Measurements from ENCODE around the gene GALNT17.

Gene GALNT17

DNA sequence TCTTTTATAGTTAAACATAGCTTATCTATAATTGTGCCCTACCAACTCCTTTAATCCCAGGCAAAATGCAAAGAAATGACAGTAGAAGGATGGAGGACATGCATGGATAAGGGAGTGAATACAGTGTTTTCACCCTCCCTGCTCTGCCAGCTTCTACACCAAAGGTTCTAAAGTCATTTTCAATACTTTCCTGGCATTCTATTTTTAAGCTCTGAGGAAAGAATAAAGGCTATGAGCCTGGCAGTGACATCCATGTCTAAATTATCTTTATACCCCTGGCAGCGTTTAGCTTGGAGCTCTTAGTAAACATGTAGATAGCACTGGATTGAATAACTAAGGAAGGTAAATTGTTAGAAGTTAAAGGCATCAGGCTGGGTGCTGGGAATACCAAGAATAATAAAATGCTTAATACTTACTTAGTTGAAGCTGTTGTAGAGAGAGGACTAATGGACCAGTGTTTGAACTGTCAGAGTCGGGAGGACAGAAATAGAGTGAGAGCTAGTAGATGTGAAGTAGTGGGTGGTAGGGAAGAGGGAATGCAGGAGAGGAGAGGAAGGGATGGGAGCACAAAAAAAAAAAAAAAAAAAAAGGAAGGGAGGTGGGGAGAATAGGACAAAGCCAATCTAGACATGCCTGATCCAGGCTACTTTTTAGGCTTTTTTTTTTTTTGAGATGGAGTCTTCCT lies 518.9 kb downstream of the GALNT17 start:
- in situ Hi-C loops (cut with HindIII; ENCODE audit: low pct_ligation_motif_present, low sequenced_read_pairs): no loop called here
- Histone ChIP-seq H3K36me3 (replicated peaks) (no peaks in the 10 kb centered on the region), H3K27ac (no peak overlapping the region), H3K27me3 (replicated peaks) (no peaks in the 10 kb centered on the region), H3K4me3 (ENCODE audit: low read depth, low read length) (no peak overlapping the region)
- TF ChIP-seq, protein P1, sequence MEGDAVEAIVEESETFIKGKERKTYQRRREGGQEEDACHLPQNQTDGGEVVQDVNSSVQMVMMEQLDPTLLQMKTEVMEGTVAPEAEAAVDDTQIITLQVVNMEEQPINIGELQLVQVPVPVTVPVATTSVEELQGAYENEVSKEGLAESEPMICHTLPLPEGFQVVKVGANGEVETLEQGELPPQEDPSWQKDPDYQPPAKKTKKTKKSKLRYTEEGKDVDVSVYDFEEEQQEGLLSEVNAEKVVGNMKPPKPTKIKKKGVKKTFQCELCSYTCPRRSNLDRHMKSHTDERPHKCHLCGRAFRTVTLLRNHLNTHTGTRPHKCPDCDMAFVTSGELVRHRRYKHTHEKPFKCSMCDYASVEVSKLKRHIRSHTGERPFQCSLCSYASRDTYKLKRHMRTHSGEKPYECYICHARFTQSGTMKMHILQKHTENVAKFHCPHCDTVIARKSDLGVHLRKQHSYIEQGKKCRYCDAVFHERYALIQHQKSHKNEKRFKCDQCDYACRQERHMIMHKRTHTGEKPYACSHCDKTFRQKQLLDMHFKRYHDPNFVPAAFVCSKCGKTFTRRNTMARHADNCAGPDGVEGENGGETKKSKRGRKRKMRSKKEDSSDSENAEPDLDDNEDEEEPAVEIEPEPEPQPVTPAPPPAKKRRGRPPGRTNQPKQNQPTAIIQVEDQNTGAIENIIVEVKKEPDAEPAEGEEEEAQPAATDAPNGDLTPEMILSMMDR (IDR thresholded peaks at IDR 0.05; ENCODE audit: low read depth, low read length, missing control alignments): no peak
- DNase-seq: no peak

DNA sequence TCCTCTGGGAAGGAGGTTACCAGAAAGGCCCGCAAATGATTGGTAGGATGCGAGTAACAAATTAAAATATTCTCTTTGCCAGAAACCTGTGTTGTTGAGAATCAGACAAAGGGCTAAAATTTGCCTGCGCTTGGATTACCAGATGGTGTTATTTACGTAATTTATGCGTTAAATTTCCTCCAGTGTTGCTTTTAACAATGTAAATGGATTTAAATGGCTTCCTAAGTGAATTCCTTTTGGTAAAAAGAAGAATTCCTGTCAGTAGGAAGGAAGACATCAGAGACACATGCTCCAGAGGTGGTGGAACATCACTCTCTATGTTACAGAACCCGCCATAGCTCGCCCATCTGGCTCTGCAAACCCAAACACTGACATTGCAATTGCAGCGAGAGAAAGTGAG lies 520.6 kb downstream of the GALNT17 start:
- Histone ChIP-seq H3K4me3 (ENCODE audit: low read depth, low read length) (no peak overlapping the region), H3K27me3 (replicated peaks) (no peaks in the 10 kb centered on the region), H3K36me3 (replicated peaks) (no peaks in the 10 kb centered on the region), H3K27ac (no peak overlapping the region)
- in situ Hi-C loops (cut with HindIII; ENCODE audit: low pct_ligation_motif_present, low sequenced_read_pairs): no loop called here
- DNase-seq: no peak
- TF ChIP-seq, protein P1 (IDR thresholded peaks at IDR 0.05; ENCODE audit: low read depth, low read length, missing control alignments): no peak

DNA sequence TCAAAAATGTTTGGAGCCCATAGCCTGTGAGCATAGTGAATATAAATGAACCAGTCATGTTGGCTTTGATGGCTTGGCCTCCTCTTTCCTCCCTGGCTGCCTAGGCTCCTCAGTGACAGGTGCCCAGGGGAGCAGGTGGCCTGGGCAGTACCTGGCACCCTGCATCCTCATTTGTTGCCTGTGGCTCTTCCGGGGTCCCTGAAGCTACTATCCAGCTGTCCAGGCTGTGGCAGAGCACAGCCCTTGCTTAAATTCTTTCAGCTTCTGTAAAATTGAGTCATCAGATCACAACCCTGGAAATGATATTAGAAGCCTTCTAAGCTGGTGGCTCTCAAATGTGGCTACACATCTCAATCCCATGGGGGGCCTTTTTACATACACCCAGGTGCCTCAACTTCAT lies 525.4 kb downstream of the GALNT17 start:
- TF ChIP-seq, protein P1 (IDR thresholded peaks at IDR 0.05; ENCODE audit: low read depth, low read length, missing control alignments): no peak
- H3K27ac ChIP-seq: no peak overlapping the region
- H3K4me3 ChIP-seq (ENCODE audit: low read depth, low read length): no peak overlapping the region
- no peak for DNase-seq
- in situ Hi-C loops (cut with HindIII; ENCODE audit: low pct_ligation_motif_present, low sequenced_read_pairs): no loop called here
- H3K36me3 ChIP-seq (replicated peaks): no peaks in the 10 kb centered on the region
- H3K27me3 ChIP-seq (replicated peaks): no peaks in the 10 kb centered on the region

DNA sequence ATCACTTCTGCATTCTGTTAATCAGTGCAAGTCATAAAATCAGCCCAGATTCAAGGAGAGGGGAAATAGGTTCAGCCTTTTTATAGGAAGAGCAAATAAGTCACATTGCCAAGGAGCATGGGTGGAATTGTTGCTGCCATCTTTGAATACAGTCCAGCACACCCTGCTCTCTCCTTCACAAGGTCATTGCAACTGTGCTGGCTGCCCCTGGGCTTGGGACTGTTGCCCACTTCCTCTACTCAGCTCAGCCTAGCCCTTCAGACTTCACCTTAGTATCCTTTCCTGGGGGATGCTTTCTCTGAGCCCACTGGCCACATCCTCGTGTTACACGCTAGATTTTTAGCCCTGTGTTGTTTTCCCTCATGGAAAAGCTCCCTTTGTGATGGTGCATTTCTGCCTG lies 527.7 kb downstream of the GALNT17 start:
- in situ Hi-C loops (cut with HindIII; ENCODE audit: low pct_ligation_motif_present, low sequenced_read_pairs): no loop called here
- H3K27me3 ChIP-seq (replicated peaks): no peaks in the 10 kb centered on the region
- no peak overlapping the region for H3K27ac ChIP-seq
- TF ChIP-seq, protein P1 (IDR thresholded peaks at IDR 0.05; ENCODE audit: low read depth, low read length, missing control alignments): no peak
- no peak for DNase-seq
- no peak overlapping the region for H3K4me3 ChIP-seq (ENCODE audit: low read depth, low read length)
- no peaks in the 10 kb centered on the region for H3K36me3 ChIP-seq (replicated peaks)

DNA sequence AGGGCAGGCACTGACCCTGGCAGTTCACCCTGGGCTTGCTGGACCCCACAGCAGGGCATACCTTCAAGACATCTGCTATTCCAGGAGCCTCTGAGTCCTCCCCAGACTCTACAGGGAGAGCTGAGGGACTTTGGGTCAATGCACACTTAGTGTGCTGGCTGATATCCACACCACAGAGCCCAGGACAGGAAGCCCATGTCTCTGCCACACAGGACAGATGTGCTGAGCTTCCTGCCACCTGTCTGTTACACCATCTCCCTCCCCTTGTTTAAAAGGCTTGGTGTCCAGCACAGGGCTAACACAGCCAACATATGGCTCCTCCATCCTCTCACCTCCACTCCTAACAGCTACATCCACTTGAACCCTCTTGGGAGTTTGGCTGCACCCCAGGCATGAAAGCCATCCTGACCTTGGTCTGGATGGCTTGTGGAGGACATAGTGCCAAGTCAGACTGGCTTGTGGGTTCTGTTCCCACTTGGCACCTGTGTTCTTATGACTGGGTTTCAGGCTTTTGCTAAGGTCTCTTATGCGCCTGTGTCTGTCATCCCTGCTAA lies 529.8 kb downstream of the GALNT17 start:
- no peaks in the 10 kb centered on the region for H3K27me3 ChIP-seq (replicated peaks)
- DNase-seq: no peak
- no peak overlapping the region for H3K27ac ChIP-seq
- no peaks in the 10 kb centered on the region for H3K36me3 ChIP-seq (replicated peaks)
- TF ChIP-seq, protein P1 (IDR thresholded peaks at IDR 0.05; ENCODE audit: low read depth, low read length, missing control alignments): no peak
- in situ Hi-C loops (cut with HindIII; ENCODE audit: low pct_ligation_motif_present, low sequenced_read_pairs): no loop called here
- no peak overlapping the region for H3K4me3 ChIP-seq (ENCODE audit: low read depth, low read length)

DNA sequence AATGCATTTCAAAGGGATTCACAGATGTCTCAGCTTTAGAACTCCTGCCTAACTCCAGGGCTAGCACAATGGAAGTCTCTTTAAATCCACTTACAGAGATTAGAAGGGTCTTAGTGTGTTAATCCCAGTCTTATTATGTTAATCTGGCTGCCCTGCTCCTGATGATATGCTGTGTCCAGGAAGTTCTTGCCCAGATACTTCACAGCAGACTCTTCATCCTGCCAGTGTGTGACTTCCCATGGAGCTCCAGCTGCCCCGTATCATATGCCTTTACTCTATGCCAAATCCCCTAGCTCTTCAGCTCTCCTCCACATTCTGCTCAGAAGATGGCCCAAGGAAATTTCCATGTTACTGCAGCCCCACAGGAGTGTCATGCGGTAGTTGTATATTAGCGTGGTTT lies 533.8 kb downstream of the GALNT17 start:
- TF ChIP-seq, protein P1 (IDR thresholded peaks at IDR 0.05; ENCODE audit: low read depth, low read length, missing control alignments): no peak
- no peaks in the 10 kb centered on the region for H3K36me3 ChIP-seq (replicated peaks)
- in situ Hi-C loops (cut with HindIII; ENCODE audit: low pct_ligation_motif_present, low sequenced_read_pairs): no loop called here
- H3K4me3 ChIP-seq (ENCODE audit: low read depth, low read length): no peak overlapping the region
- no peak overlapping the region for H3K27ac ChIP-seq
- H3K27me3 ChIP-seq (replicated peaks): no peaks in the 10 kb centered on the region
- no peak for DNase-seq
